PC-3 (cell line): ENCODE data around the gene CFAP97D2. TPM values are rescaled to one million over a fixed set of nuclear protein-coding genes. Genes with fewer than 3 reads are reported as not detected.

ENCODE experiments used
- ATAC-seq: fragments of 200-7000 bp; cut with Tn5 transposase; 2 replicates; pipeline ENCODE4 v1.9.1; 2020; ENCODE audit warnings: mild to moderate bottlenecking, moderate library complexity
- BruUV-seq: library from RNA; stranded (reverse); fragments of 400-500 nt; replicated peaks from 2 replicates; lab custom pipeline; 2021; lab: Mats Ljungman, UMichigan
- CTCF ChIA-PET: fragments of 300-600 bp; sonication (Branson Sonifier 250); formaldehyde crosslinking; loops from one replicate; lab custom pipeline; 2022; ENCODE audit warnings: antibody characterized with exemption; lab: Charles Lee
- POLR2A ChIA-PET: fragments of 300-600 bp; sonication (Branson Sonifier 250); formaldehyde crosslinking; loops from one replicate; lab custom pipeline; 2022; ENCODE audit warnings: antibody characterized with exemption; ENCODE audit not compliant: unreplicated experiment; lab: Charles Lee
- DNase-seq: peaks from one replicate; pipeline ENCODE4 v3.0.0-alpha.2; 2015
- H2AFZ ChIP-seq: fragments of 300-600 bp; sonication (generic); 2 replicates; pipeline ENCODE4 v1.6.0; 2016; ENCODE audit warnings: antibody characterized with exemption, low read length
- H3F3A ChIP-seq: fragments of 300-600 bp; sonication (generic); one replicate; pipeline ENCODE4 v1.6.0; 2017; ENCODE audit warnings: antibody characterized with exemption, low read length, control low read depth, mild to moderate bottlenecking; ENCODE audit not compliant: unreplicated experiment
- H3K27ac ChIP-seq: fragments of 300-600 bp; sonication (generic); 2 replicates; pipeline ENCODE4 v1.5.1; 2016; ENCODE audit warnings: mild to moderate bottlenecking, low read length
- H3K27me3 ChIP-seq: fragments of 300-600 bp; sonication (generic); 2 replicates; pipeline ENCODE4 v1.6.1; 2016; ENCODE audit warnings: low read length, mixed read lengths
- H3K36me3 ChIP-seq: fragments of 300-600 bp; sonication (generic); 2 replicates; pipeline ENCODE4 v1.6.1; 2016; ENCODE audit warnings: low read depth, mixed run types, low read length, mixed read lengths
- H3K4me1 ChIP-seq: fragments of 300-600 bp; sonication (generic); 2 replicates; pipeline ENCODE4 v1.5.1; 2016; ENCODE audit warnings: low read length; ENCODE audit not compliant: insufficient read depth
- H3K4me2 ChIP-seq: fragments of 300-600 bp; sonication (generic); 2 replicates; pipeline ENCODE4 v1.6.0; 2016; ENCODE audit warnings: low read length
- H3K4me3 ChIP-seq: fragments of 300-600 bp; sonication (generic); 2 replicates; pipeline ENCODE4 v1.5.1; 2016; ENCODE audit warnings: mild to moderate bottlenecking, low read length, mixed read lengths
- H3K79me2 ChIP-seq: fragments of 300-600 bp; sonication (generic); 2 replicates; pipeline ENCODE4 v1.6.1; 2017; ENCODE audit warnings: low read length, mixed read lengths
- H3K9ac ChIP-seq: fragments of 300-600 bp; sonication (generic); 2 replicates; pipeline ENCODE4 v1.6.0; 2016; ENCODE audit warnings: mild to moderate bottlenecking, low read length
- H3K9me2 ChIP-seq: fragments of 300-600 bp; sonication (generic); replicated peaks from 2 replicates; pipeline ENCODE4 v1.6.1; 2016; ENCODE audit warnings: mixed run types, low read length, mixed read lengths
- H3K9me3 ChIP-seq: fragments of 300-600 bp; sonication (generic); 2 replicates; pipeline ENCODE4 v1.6.1; 2016; ENCODE audit warnings: low read length, mixed read lengths
- H4K20me1 ChIP-seq: fragments of 300-600 bp; sonication (generic); 2 replicates; pipeline ENCODE4 v1.6.1; 2016; ENCODE audit warnings: low read length, mixed read lengths
- CTCF ChIP-seq: fragments of 300-600 bp; sonication (generic); conservative IDR thresholded peaks from 2 replicates; pipeline ENCODE4 v1.5.1; 2017; ENCODE audit warnings: antibody characterized with exemption, low read depth, mild to moderate bottlenecking, low read length
- EZH2 ChIP-seq: fragments of 300-600 bp; sonication (generic); IDR thresholded peaks from one replicate; pipeline ENCODE4 v1.6.1; 2017; ENCODE audit warnings: antibody characterized with exemption, mild to moderate bottlenecking, low read length; ENCODE audit not compliant: unreplicated experiment
- EZH2phosphoT487 ChIP-seq: fragments of 300-600 bp; sonication (generic); IDR thresholded peaks from 2 replicates; pipeline ENCODE4 v1.6.1; 2018; ENCODE audit warnings: mild to moderate bottlenecking, antibody characterized with exemption, low read length, borderline replicate concordance
- intact Hi-C: fragments of 100-400 bp; cut with micrococcal nuclease; formaldehyde crosslinking; loops from 2 replicates; pipeline ENCODE4 v1.9.0; 2023
- total RNA-seq: library from RNA; depleted of rRNA; stranded (reverse); fragments of >200 nt; gene quantifications from 2 replicates; pipeline ENCODE4 v1.2.3, GENCODE V29; 2014

The CFAP97D2 gene
- total RNA-seq, 1 experiment from 2014 or later = not detected

GRCh38 chr13:114134111-114134943 is 44.7 kb upstream of the CFAP97D2 start:
- POLR2A ChIA-PET = no interaction called here
- peaks cover 25% of the 10 kb centered on the region for H3K79me2 ChIP-seq
- no peak overlapping the region for H3K4me2 ChIP-seq
- H3K27ac ChIP-seq = no peak overlapping the region
- H3K36me3 ChIP-seq = no peaks in the 10 kb centered on the region
- no peak overlapping the region for H3K4me3 ChIP-seq
- no peaks in the 10 kb centered on the region for H3K9me3 ChIP-seq
- H3K9ac ChIP-seq = no peak overlapping the region
- intact Hi-C loops = no loop called here
- H3F3A ChIP-seq = peaks cover under 1% of the 10 kb centered on the region
- no peaks in the 10 kb centered on the region for H3K9me2 ChIP-seq
- TF ChIP-seq EZH2phosphoT487 (no peak), CTCF (no peak), EZH2 (no peak)
- no peaks in the 10 kb centered on the region for H3K27me3 ChIP-seq
- CTCF ChIA-PET = no interaction called here
- BruUV-seq = no TSS peak
- DNase-seq (no peak), ATAC-seq (no peak)
- no peak overlapping the region for H2AFZ ChIP-seq
- H3K4me1 ChIP-seq = peaks cover 15% of the 10 kb centered on the region
- H4K20me1 ChIP-seq = no peaks in the 10 kb centered on the region

GRCh38 chr13:114134944-114135610 is 44.0 kb upstream of the CFAP97D2 start:
- Histone ChIP-seq H3K4me1 (peaks cover 7% of the 10 kb centered on the region), H3K9ac (no peak overlapping the region), H3K4me2 (no peak overlapping the region), H3K9me3 (no peaks in the 10 kb centered on the region), H3K36me3 (no peaks in the 10 kb centered on the region), H3F3A (no peaks in the 10 kb centered on the region), H4K20me1 (no peaks in the 10 kb centered on the region), H3K27me3 (no peaks in the 10 kb centered on the region), H3K9me2 (no peaks in the 10 kb centered on the region), H2AFZ (no peak overlapping the region), H3K79me2 (peaks cover 17% of the 10 kb centered on the region), H3K4me3 (no peak overlapping the region), H3K27ac (no peak overlapping the region)
- BruUV-seq = no TSS peak
- intact Hi-C loops = no loop called here
- TF ChIP-seq EZH2 (no peak), CTCF (no peak), EZH2phosphoT487 (no peak)
- DNase-seq (no peak), ATAC-seq (no peak)
- ChIA-PET CTCF (no interaction called here), POLR2A (no interaction called here)
